T-cell (primary cell): Measurements from ENCODE around the gene PFDN4. TPM values are rescaled to one million over a fixed set of nuclear protein-coding genes. Genes with fewer than 3 reads are reported as not detected.

Experiments
- ATAC-seq, 4 experiments: fragments of 200-7000 bp in 3 of 4; fragments of 150-1000 bp in 1 of 4; cut with Tn5 transposase; replicated peaks in 1 of 4; 1 replicate in 3 of 4; 2 replicates in 1 of 4; pipeline ENCODE4 v1.10.0; 2021; ENCODE audit warnings: moderate library complexity in 3 of 4, mild to moderate bottlenecking in 2 of 4, moderate number of reproducible peaks in 1 of 4
- CTCF ChIA-PET, 2 donors: fragments of 300-600 bp; sonication (Branson Sonifier 250); formaldehyde crosslinking; loops; one replicate each; lab custom pipeline; 2022; ENCODE audit warnings: antibody characterized with exemption in 2 of 2; lab: Charles Lee
- POLR2A ChIA-PET, 2 donors: fragments of 300-600 bp; sonication (Branson Sonifier 250); formaldehyde crosslinking; loops; one replicate each; lab custom pipeline; 2022; ENCODE audit warnings: antibody characterized with exemption in 2 of 2; lab: Charles Lee
- DNase-seq, 35 experiments: peaks; one replicate each; pipeline versions ENCODE4 v3.0.0 to v3.0.0-alpha.2; 2013 to 2023
- H3K27ac ChIP-seq: one replicate; pipeline ENCODE4 v1.5.1; 2013; ENCODE audit warnings: low read length
- H3K27me3 ChIP-seq, 2 experiments: replicated peaks in 1 of 2; 1 replicate in 1 of 2; 2 replicates in 1 of 2; pipeline versions ENCODE4 v1.6.1 to v1.7.0; 2013; ENCODE audit warnings: low read length in 1 of 2, mixed read lengths in 1 of 2; ENCODE audit not compliant: control insufficient read depth in 2 of 2, insufficient read depth in 2 of 2; ENCODE audit errors: extremely low read depth in 1 of 2
- H3K36me3 ChIP-seq, 2 donors: 1 replicate in 1 of 2; 2 replicates in 1 of 2; pipeline versions ENCODE4 v1.6.1 to v1.7.0; 2013; ENCODE audit warnings: low read length in 1 of 2; ENCODE audit not compliant: control insufficient read depth in 2 of 2, insufficient read depth in 1 of 2; ENCODE audit errors: extremely low read depth in 1 of 2
- H3K4me1 ChIP-seq, 2 experiments: 1 replicate in 1 of 2; 2 replicates in 1 of 2; pipeline versions ENCODE4 v1.6.1 to v1.7.0; 2013; ENCODE audit warnings: low read length in 2 of 2, mixed read lengths in 1 of 2; ENCODE audit not compliant: insufficient read depth in 2 of 2, control insufficient read depth in 1 of 2; ENCODE audit errors: extremely low read depth in 1 of 2
- H3K4me3 ChIP-seq, 2 donors: 1 replicate in 1 of 2; 2 replicates in 1 of 2; pipeline versions ENCODE4 v1.5.1 to v1.7.0; 2013; ENCODE audit warnings: mild to moderate bottlenecking in 2 of 2, low read length in 1 of 2, moderate library complexity in 1 of 2; ENCODE audit not compliant: control insufficient read depth in 1 of 2; ENCODE audit errors: extremely low read depth in 1 of 2
- H3K9me3 ChIP-seq: 2 replicates; pipeline ENCODE4 v1.7.0; 2013
- H3K27ac Mint-ChIP-seq, 2 donors: one replicate each; pipeline ENCODE4 v1.8.0; 2020 to 2021; ENCODE audit warnings: mild to moderate bottlenecking in 2 of 2, mixed read lengths in 2 of 2
- H3K27me3 Mint-ChIP-seq, 2 donors: one replicate each; pipeline ENCODE4 v1.8.0; 2021 to 2022; ENCODE audit warnings: mixed read lengths in 2 of 2
- H3K36me3 Mint-ChIP-seq: one replicate; pipeline ENCODE4 v1.8.0; 2021; ENCODE audit warnings: mixed read lengths
- H3K4me1 Mint-ChIP-seq, 3 donors: one replicate each; pipeline ENCODE4 v1.8.0; 2020 to 2022; ENCODE audit warnings: mixed read lengths in 3 of 3, mild to moderate bottlenecking in 1 of 3
- H3K4me3 Mint-ChIP-seq, 3 donors: one replicate each; pipeline ENCODE4 v1.8.0; 2020 to 2022; ENCODE audit warnings: mild to moderate bottlenecking in 3 of 3, mixed read lengths in 3 of 3, moderate library complexity in 3 of 3
- H3K9me3 Mint-ChIP-seq, 3 donors: one replicate each; pipeline ENCODE4 v1.8.0; 2020 to 2022; ENCODE audit warnings: mixed read lengths in 3 of 3
- WGBS: methylation state at CpG from one replicate; pipeline ENCODE4 v1.1.5; 2013; ENCODE audit warnings: missing lambda C conversion rate; ENCODE audit not compliant: insufficient coverage; 5-methylcytosine and 5-hydroxymethylcytosine counted together
- total RNA-seq, 35 experiments: library from RNA in 6 of 35; stranded (reverse) in 6 of 35; fragments of 120-200 nt in 1 of 35; gene quantifications; one replicate each; pipeline versions ENCODE4 v1.2.1 to v1.2.4 and lab custom pipeline; 2013 to 2026

The PFDN4 gene
- total RNA-seq, 5 donors from 2014 or later (not counting 1 experiment from before 2014, with no cell fraction given): 14.9 to 19.2 (median 17.6) TPM

GRCh38 chr20:54179946-54180345 is 27.9 kb upstream of the PFDN4 start:
- Mint-ChIP-seq H3K4me3 (no peak overlapping the region), H3K27me3 (peaks cover 40 to 49% of the 10 kb centered on the region in 2 donors), H3K9me3 (no peaks in the 10 kb centered on the region), H3K36me3 (no peaks in the 10 kb centered on the region), H3K4me1 (peaks cover 0 to 1% (median 1%) of the 10 kb centered on the region in 3 donors), H3K27ac (no peak overlapping the region)
- no CpG with 5 or more reads among the region's 2 CpGs for WGBS
- peaks cover 6 to 10% of the 10 kb centered on the region in 2 experiments for H3K27me3 ChIP-seq
- H3K36me3 ChIP-seq: no peaks in the 10 kb centered on the region
- DNase-seq (no peak), ATAC-seq (peak in 1 of 4 experiments; percentile 18)
- POLR2A ChIA-PET: no interaction called here
- H3K27ac ChIP-seq: no peak overlapping the region
- no peak overlapping the region for H3K4me3 ChIP-seq
- H3K9me3 ChIP-seq: no peaks in the 10 kb centered on the region
- CTCF ChIA-PET: interaction anchor here in 1 of 2 donors (1.0 kb wide), 1 partner anchor 17 kb away, joined by 4 read pairs; no protein-coding TSS in a partner anchor
- H3K4me1 ChIP-seq: no peaks in the 10 kb centered on the region

DNA sequence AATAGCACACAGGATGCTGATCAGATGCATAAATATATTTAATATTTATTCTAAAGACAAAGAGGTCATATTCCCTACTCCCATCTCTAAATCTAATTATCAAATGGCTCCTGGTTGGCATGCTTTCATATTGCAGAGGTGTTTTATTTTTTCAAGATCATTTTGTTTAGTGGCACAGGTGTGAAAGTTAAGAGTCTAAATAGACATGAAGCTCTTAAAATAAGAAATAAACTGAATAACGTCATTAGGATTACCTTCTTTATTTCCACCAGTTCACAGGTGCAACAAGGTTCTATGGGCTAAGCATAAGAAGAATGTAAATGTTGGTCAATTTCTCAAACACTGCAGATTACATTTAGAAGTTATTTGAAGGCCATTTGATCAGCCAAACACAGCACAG is 27.0 kb upstream of the PFDN4 start:
- Histone ChIP-seq H3K27ac (no peak overlapping the region), H3K9me3 (no peaks in the 10 kb centered on the region), H3K4me3 (no peak overlapping the region), H3K4me1 (no peaks in the 10 kb centered on the region), H3K36me3 (no peaks in the 10 kb centered on the region), H3K27me3 (peaks cover 6 to 7% of the 10 kb centered on the region in 2 experiments)
- Mint-ChIP-seq H3K36me3 (no peaks in the 10 kb centered on the region), H3K4me3 (no peak overlapping the region), H3K27me3 (peaks cover 39 to 47% of the 10 kb centered on the region in 2 donors), H3K9me3 (no peaks in the 10 kb centered on the region), H3K27ac (no peak overlapping the region), H3K4me1 (no peaks in the 10 kb centered on the region)
- no CpG with 5 or more reads among the region's 1 CpG for WGBS
- ATAC-seq (no peak), DNase-seq (no peak)
- POLR2A ChIA-PET: interaction anchor here in 1 of 2 donors (0.6 kb wide), 1 partner anchor 810 kb away, joined by 3 read pairs; no protein-coding TSS in a partner anchor
- CTCF ChIA-PET: interaction anchor here in 1 of 2 donors (1.0 kb wide), 1 partner anchor 16 kb away, joined by 4 read pairs; no protein-coding TSS in a partner anchor

GRCh38 chr20:54184071-54184470 is 23.8 kb upstream of the PFDN4 start:
- no peak overlapping the region for H3K27ac ChIP-seq
- CTCF ChIA-PET: no interaction called here
- no peak overlapping the region for H3K27ac Mint-ChIP-seq
- no peak for ATAC-seq
- no peaks in the 10 kb centered on the region for H3K4me1 Mint-ChIP-seq
- no peaks in the 10 kb centered on the region for H3K36me3 Mint-ChIP-seq
- peaks cover 33 to 34% of the 10 kb centered on the region in 2 donors for H3K27me3 Mint-ChIP-seq
- H3K9me3 ChIP-seq: no peaks in the 10 kb centered on the region
- H3K4me1 ChIP-seq: no peaks in the 10 kb centered on the region
- H3K36me3 ChIP-seq: no peaks in the 10 kb centered on the region
- WGBS: 88% methylated on average over 1 of the region's 3 CpGs
- no peaks in the 10 kb centered on the region for H3K9me3 Mint-ChIP-seq
- POLR2A ChIA-PET: no interaction called here
- DNase-seq: no peak
- H3K4me3 Mint-ChIP-seq: no peak overlapping the region
- H3K4me3 ChIP-seq: no peak overlapping the region
- H3K27me3 ChIP-seq: peaks cover 6 to 9% of the 10 kb centered on the region in 2 experiments

GRCh38 chr20:54184904-54185626 is 22.8 kb upstream of the PFDN4 start:
- Mint-ChIP-seq H3K36me3 (no peaks in the 10 kb centered on the region), H3K27ac (no peak overlapping the region), H3K9me3 (no peaks in the 10 kb centered on the region), H3K4me1 (no peaks in the 10 kb centered on the region), H3K4me3 (no peak overlapping the region), H3K27me3 (peaks cover 31 to 33% of the 10 kb centered on the region in 2 donors)
- ATAC-seq (no peak), DNase-seq (no peak)
- Histone ChIP-seq H3K9me3 (no peaks in the 10 kb centered on the region), H3K27me3 (peaks cover 3 to 9% of the 10 kb centered on the region in 2 experiments), H3K4me1 (no peaks in the 10 kb centered on the region), H3K4me3 (no peak overlapping the region), H3K27ac (no peak overlapping the region), H3K36me3 (no peaks in the 10 kb centered on the region)
- 61% methylated on average over 5 of the region's 10 CpGs for WGBS
- POLR2A ChIA-PET: no interaction called here
- CTCF ChIA-PET: no interaction called here

- WGBS: 91% methylated on average over 5 of the region's 11 CpGs
- Mint-ChIP-seq H3K27ac (no peak overlapping the region), H3K36me3 (no peaks in the 10 kb centered on the region), H3K27me3 (peaks cover 19 to 26% of the 10 kb centered on the region in 2 donors), H3K9me3 (no peaks in the 10 kb centered on the region), H3K4me3 (no peak overlapping the region), H3K4me1 (no peaks in the 10 kb centered on the region)
- Histone ChIP-seq H3K9me3 (no peaks in the 10 kb centered on the region), H3K4me1 (no peaks in the 10 kb centered on the region), H3K27ac (no peak overlapping the region), H3K36me3 (no peaks in the 10 kb centered on the region), H3K4me3 (no peak overlapping the region), H3K27me3 (peaks cover 0 to 10% of the 10 kb centered on the region in 2 experiments)
- DNase-seq (no peak), ATAC-seq (no peak)
- ChIA-PET CTCF (no interaction called here), POLR2A (no interaction called here)
Measured at GRCh38 chr20:54188132-54188849, 19.6 kb upstream of the PFDN4 start.

- no peaks in the 10 kb centered on the region for H3K36me3 Mint-ChIP-seq
- DNase-seq: no peak
- ChIA-PET POLR2A (interaction anchor here in 1 of 2 donors (0.7 kb wide), 1 partner anchor 1453 kb away, joined by 11 read pairs; no protein-coding TSS in a partner anchor), CTCF (no interaction called here)
- H3K27me3 ChIP-seq: peaks cover 0 to 10% of the 10 kb centered on the region in 2 experiments
- ATAC-seq: no peak
- no peaks in the 10 kb centered on the region for H3K36me3 ChIP-seq
- H3K4me1 Mint-ChIP-seq: no peaks in the 10 kb centered on the region
- H3K4me3 Mint-ChIP-seq: no peak overlapping the region
- H3K9me3 Mint-ChIP-seq: no peaks in the 10 kb centered on the region
- H3K27me3 Mint-ChIP-seq: peaks cover 17 to 28% of the 10 kb centered on the region in 2 donors
- H3K27ac ChIP-seq: no peak overlapping the region
- no peaks in the 10 kb centered on the region for H3K9me3 ChIP-seq
- H3K4me1 ChIP-seq: no peaks in the 10 kb centered on the region
- H3K27ac Mint-ChIP-seq: no peak overlapping the region
- no CpG with 5 or more reads among the region's 2 CpGs for WGBS
- no peak overlapping the region for H3K4me3 ChIP-seq
Measured at GRCh38 chr20:54189630-54190029, 18.3 kb upstream of the PFDN4 start.
